Measurements from ENCODE around the gene SH3BGRL2.

The SH3BGRL2 gene

DNA sequence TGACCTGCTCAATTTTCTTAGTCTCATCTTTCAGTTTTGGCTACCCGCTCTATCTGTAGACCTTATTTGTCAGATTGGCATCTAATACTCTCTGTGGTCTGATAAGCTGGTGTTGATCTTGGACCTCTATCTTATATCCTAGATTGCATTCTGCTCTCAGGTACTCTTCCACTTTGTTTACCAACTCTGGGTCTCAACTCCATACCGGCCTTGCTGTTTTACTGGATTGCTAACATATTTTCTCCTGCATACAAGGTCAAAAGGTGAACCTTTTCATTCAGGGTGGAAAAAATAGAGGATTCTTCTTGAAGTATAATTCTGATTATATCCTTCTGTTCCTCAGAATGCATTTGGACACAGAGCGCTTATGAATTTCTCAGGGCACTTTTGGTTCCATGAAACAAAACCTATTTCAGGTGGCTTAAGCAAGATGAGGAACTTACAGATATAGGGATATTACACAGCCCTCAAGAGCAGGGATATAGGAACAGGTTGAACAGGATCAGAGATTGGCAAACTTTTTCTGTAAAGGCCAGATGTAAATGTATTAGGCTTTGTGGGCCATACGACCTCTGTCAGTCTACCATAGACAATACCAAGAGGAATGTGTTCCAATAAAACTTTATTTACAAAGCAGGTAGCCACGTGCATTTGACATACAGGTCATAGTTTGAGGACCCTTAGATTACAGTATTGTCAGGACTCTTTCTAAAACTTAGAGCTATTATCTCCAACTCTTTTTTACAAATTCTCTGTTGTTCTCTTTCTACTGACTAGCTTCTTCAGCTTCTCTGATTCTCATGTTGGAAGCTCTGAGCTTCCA is 2.5 kb upstream of the SH3BGRL2 start:
- Histone ChIP-seq H3K36me3 (ENCODE audit: control insufficient read depth in 5 of 5, insufficient read depth in 5 of 5, low read length in 5 of 5) (peaks cover 0 to 2% (median 0%) of the 10 kb centered on the region in 5 donors), H3K9me3 (ENCODE audit: control insufficient read depth in 5 of 5, low read length in 5 of 5) (no peaks in the 10 kb centered on the region), H3K27me3 (ENCODE audit: control insufficient read depth in 5 of 5, insufficient read depth in 4 of 5, low read length in 5 of 5) (no peaks in the 10 kb centered on the region), H3K27ac (ENCODE audit: low read depth, low read length) (no peak overlapping the region), H3K9ac (ENCODE audit: low read length in 5 of 5) (no peak overlapping the region), H3K4me1 (ENCODE audit: control insufficient read depth in 5 of 5, insufficient read depth in 5 of 5, low read length in 5 of 5) (peaks cover 0 to 12% (median 10%) of the 10 kb centered on the region in 5 donors), H3K4me3 (ENCODE audit: low read depth in 1 of 5, low read length in 5 of 5) (no peak overlapping the region)

DNA sequence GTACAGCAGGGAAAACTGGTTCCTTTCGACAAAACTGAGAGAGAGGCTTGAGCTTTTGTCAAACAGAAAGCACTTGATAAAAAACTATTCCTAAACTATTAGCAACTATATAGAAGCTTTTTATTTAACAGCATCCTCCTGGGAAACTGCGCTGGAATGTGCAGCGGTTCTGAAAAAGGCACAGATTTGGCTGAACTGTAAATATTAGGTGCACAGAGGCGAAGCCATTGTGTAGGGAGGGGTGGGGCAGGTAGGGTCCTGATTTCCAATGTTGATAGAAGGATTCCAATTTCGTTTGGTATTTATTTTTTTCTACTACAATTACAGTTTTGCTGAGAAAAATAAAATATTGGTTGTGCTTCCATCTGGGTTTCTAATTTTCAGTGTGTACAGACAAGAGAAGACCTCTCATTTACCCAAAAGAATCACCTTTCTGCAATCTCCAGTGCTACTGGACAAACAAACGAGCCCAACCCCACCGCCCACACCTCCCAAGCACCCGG is 698 bp upstream of the SH3BGRL2 start:
- H3K27ac ChIP-seq (ENCODE audit: low read depth, low read length) = no peak overlapping the region
- peak overlapping the region in 2 of 5 donors; percentile 63 to 65 for H3K9ac ChIP-seq (ENCODE audit: low read length in 5 of 5)
- H3K36me3 ChIP-seq (ENCODE audit: control insufficient read depth in 5 of 5, insufficient read depth in 5 of 5, low read length in 5 of 5) = peaks cover 0 to 2% (median 0%) of the 10 kb centered on the region in 5 donors
- H3K27me3 ChIP-seq (ENCODE audit: control insufficient read depth in 5 of 5, insufficient read depth in 4 of 5, low read length in 5 of 5) = no peaks in the 10 kb centered on the region
- peaks cover 0 to 19% (median 10%) of the 10 kb centered on the region in 5 donors for H3K4me1 ChIP-seq (ENCODE audit: control insufficient read depth in 5 of 5, insufficient read depth in 5 of 5, low read length in 5 of 5)
- peak overlapping the region in 4 of 5 donors; percentile 69 to 84 (median 77) for H3K4me3 ChIP-seq (ENCODE audit: low read depth in 1 of 5, low read length in 5 of 5)
- H3K9me3 ChIP-seq (ENCODE audit: control insufficient read depth in 5 of 5, low read length in 5 of 5) = no peaks in the 10 kb centered on the region

DNA sequence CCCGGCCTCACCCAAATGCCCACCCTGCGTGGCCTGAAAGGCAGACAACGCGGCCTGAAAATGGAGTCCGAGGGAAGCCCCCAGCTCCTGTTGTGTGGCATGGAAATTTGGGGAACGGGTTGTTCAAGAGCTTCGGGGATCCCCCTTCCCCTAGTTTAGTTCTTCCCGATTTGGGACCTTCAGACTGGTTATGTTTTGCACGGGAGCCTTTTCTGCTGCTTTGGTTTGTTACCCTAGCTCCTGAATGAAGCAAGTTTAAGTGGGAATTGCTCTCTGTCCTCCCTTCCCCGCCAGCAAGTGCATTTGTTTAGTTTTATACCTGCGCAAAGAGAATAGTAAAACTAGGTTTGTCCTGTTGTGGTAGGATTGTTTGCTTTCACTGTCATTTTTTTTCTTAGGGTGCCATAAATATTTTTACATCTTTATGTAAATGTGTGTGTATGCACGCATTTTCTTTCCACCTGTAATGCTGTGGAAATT is 604 bp downstream of the SH3BGRL2 start:
- H3K27ac ChIP-seq (ENCODE audit: low read depth, low read length) = peak overlapping the region; percentile 37
- no peaks in the 10 kb centered on the region for H3K27me3 ChIP-seq (ENCODE audit: control insufficient read depth in 5 of 5, insufficient read depth in 4 of 5, low read length in 5 of 5)
- H3K9me3 ChIP-seq (ENCODE audit: control insufficient read depth in 5 of 5, low read length in 5 of 5) = no peaks in the 10 kb centered on the region
- H3K36me3 ChIP-seq (ENCODE audit: control insufficient read depth in 5 of 5, insufficient read depth in 5 of 5, low read length in 5 of 5) = peaks cover 0 to under 1% (median 0%) of the 10 kb centered on the region in 5 donors
- peak overlapping the region; percentile 67 to 84 (median 71) for H3K4me3 ChIP-seq (ENCODE audit: low read depth in 1 of 5, low read length in 5 of 5)
- peak overlapping the region in 3 of 5 donors; percentile 54 to 62 (median 60) for H3K9ac ChIP-seq (ENCODE audit: low read length in 5 of 5)
- H3K4me1 ChIP-seq (ENCODE audit: control insufficient read depth in 5 of 5, insufficient read depth in 5 of 5, low read length in 5 of 5) = peaks cover 0 to 28% (median 10%) of the 10 kb centered on the region in 5 donors

DNA sequence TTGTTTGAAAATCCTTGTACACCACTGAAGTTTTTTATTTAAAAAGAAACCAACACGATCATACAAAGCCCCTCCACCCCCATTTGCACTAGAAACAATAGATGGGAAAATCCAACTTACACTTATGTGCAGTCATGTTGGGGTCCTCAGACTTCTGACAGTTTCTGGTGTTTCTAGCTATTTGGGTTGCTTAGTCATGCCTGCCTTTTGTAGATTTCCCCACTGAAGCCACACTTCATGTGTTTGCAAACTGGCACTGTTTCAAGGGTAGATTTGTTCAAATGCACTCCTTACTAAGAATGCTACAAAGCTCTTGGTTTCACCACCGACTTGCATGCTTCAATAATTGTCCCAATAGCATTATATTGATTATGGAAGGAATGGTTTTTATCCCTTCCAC is 1.5 kb downstream of the SH3BGRL2 start:
- no peaks in the 10 kb centered on the region for H3K9me3 ChIP-seq (ENCODE audit: control insufficient read depth in 5 of 5, low read length in 5 of 5)
- no peaks in the 10 kb centered on the region for H3K27me3 ChIP-seq (ENCODE audit: control insufficient read depth in 5 of 5, insufficient read depth in 4 of 5, low read length in 5 of 5)
- peak overlapping the region in 3 of 5 donors; percentile 69 to 84 (median 71) for H3K4me3 ChIP-seq (ENCODE audit: low read depth in 1 of 5, low read length in 5 of 5)
- H3K4me1 ChIP-seq (ENCODE audit: control insufficient read depth in 5 of 5, insufficient read depth in 5 of 5, low read length in 5 of 5) = peaks cover 0 to 28% (median 10%) of the 10 kb centered on the region in 5 donors
- H3K36me3 ChIP-seq (ENCODE audit: control insufficient read depth in 5 of 5, insufficient read depth in 5 of 5, low read length in 5 of 5) = no peaks in the 10 kb centered on the region
- peak overlapping the region in 2 of 5 donors; percentile 35 to 45 for H3K9ac ChIP-seq (ENCODE audit: low read length in 5 of 5)
- H3K27ac ChIP-seq (ENCODE audit: low read depth, low read length) = peak overlapping the region; percentile 6

DNA sequence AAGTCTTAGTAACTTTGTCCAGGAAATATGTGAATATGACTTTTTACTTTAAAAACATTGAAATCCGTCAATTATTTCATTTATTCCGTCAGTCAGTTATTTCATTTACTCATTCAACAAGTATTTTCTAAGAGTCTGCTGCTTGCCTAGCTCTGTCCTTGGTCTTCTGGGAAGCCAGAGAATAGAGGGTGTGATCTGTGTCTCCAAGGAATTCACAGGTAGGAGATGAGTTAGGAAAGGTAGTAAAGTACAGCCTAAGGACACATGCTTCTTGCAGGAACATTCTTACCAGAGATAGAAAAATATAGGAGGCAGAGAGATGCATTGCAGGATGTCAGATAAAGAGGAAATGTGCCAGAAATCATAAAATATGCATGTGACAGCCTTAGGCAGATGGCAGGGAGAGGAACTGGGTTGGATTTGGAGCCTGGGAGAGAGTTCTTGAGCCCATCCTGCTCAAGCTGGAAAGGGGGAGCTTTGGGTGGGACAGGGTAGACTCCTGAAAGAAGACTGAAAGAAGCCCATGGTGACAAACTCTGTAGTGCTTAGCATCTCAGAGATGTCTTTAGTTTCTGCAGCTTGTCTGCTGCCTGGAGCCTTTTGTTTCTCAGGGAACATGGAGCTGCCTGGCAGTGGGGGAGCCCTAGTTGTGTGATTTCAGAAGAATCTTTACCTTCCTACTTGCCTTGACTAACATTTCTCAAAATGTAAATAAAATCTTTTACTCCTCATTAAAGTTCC is 3.5 kb downstream of the SH3BGRL2 start:
- Histone ChIP-seq H3K4me1 (ENCODE audit: control insufficient read depth in 5 of 5, insufficient read depth in 5 of 5, low read length in 5 of 5) (peaks cover 0 to 31% (median 10%) of the 10 kb centered on the region in 5 donors), H3K9ac (ENCODE audit: low read length in 5 of 5) (no peak overlapping the region), H3K9me3 (ENCODE audit: control insufficient read depth in 5 of 5, low read length in 5 of 5) (no peaks in the 10 kb centered on the region), H3K36me3 (ENCODE audit: control insufficient read depth in 5 of 5, insufficient read depth in 5 of 5, low read length in 5 of 5) (no peaks in the 10 kb centered on the region), H3K4me3 (ENCODE audit: low read depth in 1 of 5, low read length in 5 of 5) (peak overlapping the region in 1 of 5 donors; percentile 9), H3K27me3 (ENCODE audit: control insufficient read depth in 5 of 5, insufficient read depth in 4 of 5, low read length in 5 of 5) (no peaks in the 10 kb centered on the region), H3K27ac (ENCODE audit: low read depth, low read length) (peak overlapping the region; percentile 39)

DNA sequence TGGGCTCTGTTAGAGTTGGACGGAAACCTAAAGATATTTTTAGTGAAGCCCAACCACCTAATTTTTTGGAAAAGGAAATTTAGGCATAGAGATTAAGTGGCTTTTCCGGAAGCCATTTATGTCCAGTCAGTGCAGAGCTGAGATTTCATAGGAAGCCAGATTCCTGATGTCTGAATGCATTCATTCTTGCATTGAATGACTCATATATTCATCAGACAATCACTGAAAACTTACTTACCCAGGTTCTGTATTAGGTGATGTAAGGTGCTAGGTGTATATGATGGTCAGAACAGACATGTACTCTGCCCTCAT is 4.1 kb downstream of the SH3BGRL2 start:
- Histone ChIP-seq H3K4me3 (ENCODE audit: low read depth in 1 of 5, low read length in 5 of 5) (no peak overlapping the region), H3K9me3 (ENCODE audit: control insufficient read depth in 5 of 5, low read length in 5 of 5) (no peaks in the 10 kb centered on the region), H3K4me1 (ENCODE audit: control insufficient read depth in 5 of 5, insufficient read depth in 5 of 5, low read length in 5 of 5) (peaks cover 0 to 35% (median 13%) of the 10 kb centered on the region in 5 donors), H3K27me3 (ENCODE audit: control insufficient read depth in 5 of 5, insufficient read depth in 4 of 5, low read length in 5 of 5) (no peaks in the 10 kb centered on the region), H3K36me3 (ENCODE audit: control insufficient read depth in 5 of 5, insufficient read depth in 5 of 5, low read length in 5 of 5) (no peaks in the 10 kb centered on the region), H3K9ac (ENCODE audit: low read length in 5 of 5) (no peak overlapping the region), H3K27ac (ENCODE audit: low read depth, low read length) (peak overlapping the region; percentile 9)

DNA sequence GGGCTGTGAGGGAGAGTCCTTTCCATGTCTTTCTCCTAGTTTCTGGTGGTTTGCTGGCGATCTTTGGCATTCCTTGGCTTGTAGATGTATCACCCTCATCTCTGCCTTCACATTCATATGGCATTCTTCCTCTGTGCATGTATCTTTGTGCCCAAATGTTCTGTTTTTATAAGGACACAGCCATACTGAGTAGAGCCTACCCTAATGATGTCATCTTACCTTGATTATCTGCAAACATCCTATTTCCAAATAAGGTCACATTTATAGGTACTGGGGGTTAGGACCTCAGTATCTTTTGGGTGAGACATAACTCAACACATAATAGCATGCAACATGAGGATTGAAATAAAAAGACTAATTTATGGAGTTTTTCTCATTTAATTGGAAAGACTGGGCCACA is 5.5 kb downstream of the SH3BGRL2 start:
- H3K27me3 ChIP-seq (ENCODE audit: control insufficient read depth in 5 of 5, insufficient read depth in 4 of 5, low read length in 5 of 5) = no peaks in the 10 kb centered on the region
- H3K9me3 ChIP-seq (ENCODE audit: control insufficient read depth in 5 of 5, low read length in 5 of 5) = no peaks in the 10 kb centered on the region
- H3K9ac ChIP-seq (ENCODE audit: low read length in 5 of 5) = no peak overlapping the region
- H3K27ac ChIP-seq (ENCODE audit: low read depth, low read length) = no peak overlapping the region
- no peak overlapping the region for H3K4me3 ChIP-seq (ENCODE audit: low read depth in 1 of 5, low read length in 5 of 5)
- peaks cover 0 to 39% (median 10%) of the 10 kb centered on the region in 5 donors for H3K4me1 ChIP-seq (ENCODE audit: control insufficient read depth in 5 of 5, insufficient read depth in 5 of 5, low read length in 5 of 5)
- no peaks in the 10 kb centered on the region for H3K36me3 ChIP-seq (ENCODE audit: control insufficient read depth in 5 of 5, insufficient read depth in 5 of 5, low read length in 5 of 5)

DNA sequence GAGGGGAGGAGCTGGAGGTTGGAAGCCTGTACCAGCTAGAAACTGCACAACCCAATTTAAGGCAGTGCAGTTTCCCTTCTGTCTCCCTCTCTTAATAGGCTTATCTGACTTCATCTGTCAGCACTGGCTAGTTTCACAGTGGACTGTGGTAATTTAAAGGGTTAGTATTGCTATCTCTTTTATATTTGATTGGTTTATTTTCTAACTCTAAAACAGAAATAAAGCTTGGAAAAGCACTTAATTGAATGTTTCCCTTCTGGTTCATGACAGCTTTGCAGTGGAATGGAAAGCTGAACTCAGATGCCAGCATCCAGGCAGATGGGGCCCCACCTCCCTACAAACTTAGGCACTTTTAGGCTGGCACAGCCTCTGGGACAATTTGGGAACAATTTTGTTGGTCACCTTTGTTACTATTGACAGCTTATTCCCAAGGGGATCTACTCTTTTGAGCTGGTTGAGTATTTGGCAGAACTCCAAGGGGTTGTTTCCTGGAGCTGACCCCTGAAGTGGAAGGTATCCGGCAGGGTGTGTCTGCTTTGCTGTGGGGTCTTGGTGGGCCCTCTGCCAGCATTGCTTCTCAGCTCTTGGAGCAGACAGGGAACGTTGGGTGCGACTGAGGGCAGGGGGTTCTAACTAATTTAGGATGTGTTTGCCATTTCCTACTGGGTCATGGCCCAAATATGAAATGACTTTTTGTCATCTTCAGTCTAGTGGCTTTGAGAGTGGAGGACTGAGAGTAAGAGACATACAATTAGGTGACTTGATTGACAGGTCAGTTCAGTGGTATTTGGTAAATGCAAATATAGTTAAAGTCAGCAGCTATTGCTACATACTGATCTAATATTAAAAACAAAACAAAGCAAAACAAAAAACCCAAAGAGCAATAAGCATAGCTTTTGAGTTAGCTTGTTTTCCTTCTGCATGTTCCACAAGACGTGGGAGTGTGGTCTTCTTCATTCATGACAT is 9.3 kb downstream of the SH3BGRL2 start:
- Histone ChIP-seq H3K36me3 (ENCODE audit: control insufficient read depth in 5 of 5, insufficient read depth in 5 of 5, low read length in 5 of 5) (no peaks in the 10 kb centered on the region), H3K27ac (ENCODE audit: low read depth, low read length) (no peak overlapping the region), H3K4me3 (ENCODE audit: low read depth in 1 of 5, low read length in 5 of 5) (no peak overlapping the region), H3K27me3 (ENCODE audit: control insufficient read depth in 5 of 5, insufficient read depth in 4 of 5, low read length in 5 of 5) (no peaks in the 10 kb centered on the region), H3K9me3 (ENCODE audit: control insufficient read depth in 5 of 5, low read length in 5 of 5) (no peaks in the 10 kb centered on the region), H3K9ac (ENCODE audit: low read length in 5 of 5) (no peak overlapping the region), H3K4me1 (ENCODE audit: control insufficient read depth in 5 of 5, insufficient read depth in 5 of 5, low read length in 5 of 5) (peaks cover 0 to 29% (median 9%) of the 10 kb centered on the region in 5 donors)

DNA sequence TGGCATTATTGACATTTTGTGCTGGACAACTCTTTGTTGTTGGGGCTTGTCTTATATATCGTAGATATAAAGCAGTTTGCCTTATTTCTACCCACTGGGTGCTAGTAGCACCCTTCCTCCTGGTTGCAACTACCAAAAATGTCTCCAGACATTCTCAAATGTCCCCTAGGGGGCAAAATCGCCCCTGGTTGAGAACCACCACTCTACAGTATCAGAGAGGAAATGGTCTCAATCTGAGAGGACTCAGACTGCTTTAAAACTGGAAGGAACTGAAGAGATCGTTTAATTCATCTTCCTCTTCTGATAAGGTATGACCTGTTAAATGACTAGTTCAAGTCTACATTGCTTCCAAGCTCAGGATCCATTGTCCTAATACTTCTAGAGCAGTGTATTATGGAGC is 14.9 kb downstream of the SH3BGRL2 start:
- Histone ChIP-seq H3K27ac (ENCODE audit: low read depth, low read length) (no peak overlapping the region), H3K36me3 (ENCODE audit: control insufficient read depth in 5 of 5, insufficient read depth in 5 of 5, low read length in 5 of 5) (no peaks in the 10 kb centered on the region), H3K9ac (ENCODE audit: low read length in 5 of 5) (no peak overlapping the region), H3K9me3 (ENCODE audit: control insufficient read depth in 5 of 5, low read length in 5 of 5) (no peaks in the 10 kb centered on the region), H3K27me3 (ENCODE audit: control insufficient read depth in 5 of 5, insufficient read depth in 4 of 5, low read length in 5 of 5) (no peaks in the 10 kb centered on the region), H3K4me1 (ENCODE audit: control insufficient read depth in 5 of 5, insufficient read depth in 5 of 5, low read length in 5 of 5) (peaks cover 0 to 31% (median 7%) of the 10 kb centered on the region in 5 donors), H3K4me3 (ENCODE audit: low read depth in 1 of 5, low read length in 5 of 5) (no peak overlapping the region)

Measured in subcutaneous abdominal adipose tissue (tissue), 5 donors.